GM12878 (cell line): ENCODE data around the gene STPG3. TPM values are rescaled to one million over a fixed set of nuclear protein-coding genes. Genes with fewer than 3 reads are reported as not detected.

ENCODE experiments used
- ATAC-seq: fragments of 200-7000 bp; cut with Tn5 transposase; 3 replicates; pipeline ENCODE4 v1.9.1; 2020; ENCODE audit warnings: mild to moderate bottlenecking, moderate library complexity
- BruUV-seq: library from RNA; stranded (reverse); fragments of 400-500 nt; replicated peaks from 2 replicates; lab custom pipeline; 2021; lab: Mats Ljungman, UMichigan
- CTCF ChIA-PET: fragments of 300-600 bp; sonication (Branson Sonifier 250); formaldehyde crosslinking; extraction: SDS; loops from one replicate; lab custom pipeline; 2021; ENCODE audit warnings: inconsistent platforms; lab: Yijun Ruan, JAX
- POLR2A ChIA-PET: fragments of 350-600 bp; formaldehyde crosslinking; extraction: SDS; loops from one replicate; lab custom pipeline; 2021; ENCODE audit warnings: inconsistent platforms; lab: Charles Lee
- RAD21 ChIA-PET: fragments of 300-600 bp; sonication (Branson Sonifier 250); formaldehyde crosslinking; loops from one replicate; lab custom pipeline; 2023; ENCODE audit warnings: antibody characterized with exemption; ENCODE audit not compliant: unreplicated experiment; lab: Charles Lee
- SMC1A ChIA-PET: fragments of 300-600 bp; sonication (Branson Sonifier 250); formaldehyde crosslinking; loops from one replicate; lab custom pipeline; 2023; ENCODE audit not compliant: unreplicated experiment, uncharacterized antibody; lab: Charles Lee
- DNase-seq: peaks from one replicate; pipeline ENCODE4 v3.0.0-alpha.2; 2011; ENCODE audit warnings: low read depth, low spot score
- FAIRE-seq: peaks from 3 replicates; lab custom pipeline; 2011; peaks lifted over from hg19 to GRCh38; lab: Jason Lieb, UNC
- H2AFZ ChIP-seq: 2 replicates; pipeline ENCODE4 v1.6.0; 2011; ENCODE audit warnings: low read depth, low read length, control low read depth; ENCODE audit not compliant: control insufficient read depth
- H3K27ac ChIP-seq: 2 replicates; pipeline ENCODE4 v1.5.1; 2011; ENCODE audit warnings: control low read depth; ENCODE audit not compliant: control insufficient read depth, insufficient read depth
- H3K27me3 ChIP-seq, 2 experiments: replicated peaks in 1 of 2; 2 replicates each; pipeline versions ENCODE4 v1.6.0 to v1.6.1; 2011; ENCODE audit warnings: low read length in 1 of 2; ENCODE audit not compliant: control insufficient read depth in 2 of 2, insufficient read depth in 2 of 2
- H3K36me3 ChIP-seq, 2 experiments: 2 replicates each; pipeline ENCODE4 v1.5.1; 2011; ENCODE audit warnings: low read length in 1 of 2; ENCODE audit not compliant: control insufficient read depth in 2 of 2, insufficient read depth in 2 of 2
- H3K4me1 ChIP-seq: 2 replicates; pipeline ENCODE4 v1.6.1; 2011; ENCODE audit warnings: mild to moderate bottlenecking, low read length, moderate library complexity, mixed read lengths; ENCODE audit not compliant: control insufficient read depth, insufficient read depth
- H3K4me2 ChIP-seq: 2 replicates; pipeline ENCODE4 v1.6.0; 2011; ENCODE audit warnings: control low read depth; ENCODE audit not compliant: control insufficient read depth, insufficient read depth
- H3K4me3 ChIP-seq: fragments of 200-600 bp; sonication (generic); 2 replicates; pipeline ENCODE4 v1.5.1; 2016
- H3K79me2 ChIP-seq: 2 replicates; pipeline ENCODE4 v1.6.0; 2011; ENCODE audit warnings: low read length; ENCODE audit not compliant: control insufficient read depth, insufficient read depth
- H3K9ac ChIP-seq: 2 replicates; pipeline ENCODE4 v1.8.0; 2011; ENCODE audit warnings: low read length, control low read depth, mixed read lengths; ENCODE audit not compliant: control insufficient read depth, insufficient read depth
- H3K9me3 ChIP-seq: replicated peaks from 3 replicates; pipeline ENCODE4 v1.5.1; 2011; ENCODE audit warnings: mild to moderate bottlenecking, low read length; ENCODE audit not compliant: control insufficient read depth, insufficient read depth
- H4K20me1 ChIP-seq: 2 replicates; pipeline ENCODE4 v1.6.0; 2011; ENCODE audit not compliant: control insufficient read depth, insufficient read depth
- ATF7 ChIP-seq: fragments of 450-650 bp; IDR thresholded peaks from 2 replicates; pipeline ENCODE4 v1.6.1; 2016; ENCODE audit warnings: low read depth, mild to moderate bottlenecking
- BACH1 ChIP-seq: fragments of 450-650 bp; IDR thresholded peaks from 2 replicates; pipeline ENCODE4 v1.6.1; 2017; ENCODE audit warnings: mild to moderate bottlenecking, borderline replicate concordance
- HDAC6 ChIP-seq: fragments of 200-600 bp; sonication (generic); IDR thresholded peaks from one replicate; pipeline ENCODE4 v1.8.0; 2017; ENCODE audit warnings: antibody characterized with exemption; ENCODE audit not compliant: unreplicated experiment
- KLF5 ChIP-seq: fragments of 450-650 bp; IDR thresholded peaks from 2 replicates; pipeline ENCODE4 v1.6.1; 2014; ENCODE audit warnings: mild to moderate bottlenecking; ENCODE audit not compliant: partially characterized antibody
- MTA3 ChIP-seq: IDR thresholded peaks from 2 replicates; pipeline ENCODE4 v1.6.1; 2012; ENCODE audit warnings: low read length, inconsistent platforms, borderline replicate concordance
- PAX5 ChIP-seq: IDR thresholded peaks from 2 replicates; pipeline ENCODE4 v1.6.1; 2011; ENCODE audit warnings: low read depth, low read length, borderline replicate concordance
- PML ChIP-seq: IDR thresholded peaks from 2 replicates; pipeline ENCODE4 v1.6.1; 2012; ENCODE audit warnings: low read length, inconsistent platforms
- RAD51 ChIP-seq: fragments of 450-650 bp; IDR thresholded peaks from 2 replicates; pipeline ENCODE4 v1.6.1; 2016; ENCODE audit warnings: moderate library complexity, mild to moderate bottlenecking, inconsistent platforms
- RCOR1 ChIP-seq: conservative IDR thresholded peaks from 2 replicates; pipeline ENCODE4 v1.6.1; 2012; ENCODE audit warnings: low read depth, low read length, improper control_type of control experiment
- RUNX3 ChIP-seq: IDR thresholded peaks from 2 replicates; pipeline ENCODE4 v1.6.1; 2012; ENCODE audit warnings: low read length, inconsistent platforms
- SIN3A ChIP-seq: IDR thresholded peaks from 2 replicates; pipeline ENCODE4 v1.6.1; 2012; ENCODE audit warnings: low read depth, low read length, improper control_type of control experiment
- SMAD5 ChIP-seq: IDR thresholded peaks from 2 replicates; pipeline ENCODE4 v1.6.1; 2016; ENCODE audit warnings: antibody characterized with exemption, low read depth
- TBL1XR1 ChIP-seq: IDR thresholded peaks from 2 replicates; pipeline ENCODE4 v1.6.1; 2012; ENCODE audit warnings: low read depth, low read length, improper control_type of control experiment
- ZSCAN29 ChIP-seq: fragments of 450-650 bp; IDR thresholded peaks from 2 replicates; pipeline ENCODE4 v1.6.1; 2017; ENCODE audit warnings: mild to moderate bottlenecking, moderate library complexity
- WGBS: methylation state at CpG from one replicate; pipeline ENCODE4 v1.1.6; 2016; ENCODE audit warnings: low lambda C conversion rate; ENCODE audit not compliant: insufficient replicate concordance, insufficient coverage; ENCODE audit errors: missing lambda C conversion rate; 5-methylcytosine and 5-hydroxymethylcytosine counted together
- in situ Hi-C: fragments of 300-500 bp; cut with MboI; formaldehyde crosslinking; loops from 9 replicates; pipeline ENCODE4 v1.14.3; 2018; ENCODE audit warnings: mixed read lengths
- intact Hi-C: fragments of 100-400 bp; cut with micrococcal nuclease; formaldehyde crosslinking; loops from one replicate; pipeline ENCODE4 v1.14.2; 2022; ENCODE audit not compliant: unreplicated experiment
- polyA plus RNA-seq, 11 experiments: library from polyadenylated mRNA; depleted of rRNA in 4 of 11; unstranded in 6 of 11; stranded (reverse) in 5 of 11; fragments of >200 nt; fragmentation: Nextera tagmentation in 4 of 11; fragmentation: Illumina TruSeq in 1 of 11; extraction: Ambion mirVana in 4 of 11; extraction: Trizol in 1 of 11; gene quantifications; 1 replicate in 1 of 11; 2 replicates in 10 of 11; pipeline versions ENCODE4 v1.2.1 to v1.2.3, GENCODE V29; 2011 to 2016; ENCODE audit warnings: inconsistent platforms in 2 of 11, missing spikeins in 2 of 11, low read depth in 1 of 11
- total RNA-seq, 4 experiments: library from RNA; depleted of rRNA in 3 of 4; stranded (reverse); fragments of >200 nt in 3 of 4; fragmentation: Illumina TruSeq in 1 of 4; extraction: Trizol in 1 of 4; gene quantifications; 2 replicates each; pipeline versions ENCODE4 v1.2.1 to v1.2.3, GENCODE V29; 2013 to 2021
- TF ChIP-seq, protein P1 (sequence below): fragments of 450-650 bp; IDR thresholded peaks from 2 replicates; pipeline ENCODE4 v1.6.1; 2016; ENCODE audit warnings: mild to moderate bottlenecking
- TF ChIP-seq, protein P2 (sequence below): fragments of 450-650 bp; IDR thresholded peaks from 2 replicates; pipeline ENCODE4 v1.6.1; 2014; ENCODE audit warnings: mild to moderate bottlenecking

Gene STPG3
- total and polyA plus RNA-seq, 10 of the 15 experiments (the other 5 are each of a cell fraction or from before 2014, with no cell fraction given): not detected

- intact Hi-C loops: no loop called here
These were observed 19.0 kb upstream of the STPG3 start for GRCh38 chr9:137232101-137232500.

GRCh38 chr9:137232510-137232909, 18.6 kb upstream of the STPG3 start:
- DNase-seq (no peak), ATAC-seq (no peak), FAIRE-seq (no peak)
- peaks cover 15% of the 10 kb centered on the region for H3K4me1 ChIP-seq
- H3K4me3 ChIP-seq: no peak overlapping the region
- SMC1A ChIA-PET: no interaction called here
- H3K9me3 ChIP-seq: no peaks in the 10 kb centered on the region
- H3K27ac ChIP-seq: no peak overlapping the region
- H4K20me1 ChIP-seq: no peaks in the 10 kb centered on the region
- no peak overlapping the region for H3K9ac ChIP-seq
- in situ Hi-C loops (no loop called here), intact Hi-C loops (no loop called here)
- no peaks in the 10 kb centered on the region for H3K36me3 ChIP-seq
- RAD21 ChIA-PET: no interaction called here
- H3K27me3 ChIP-seq: no peaks in the 10 kb centered on the region
- no peak for TF ChIP-seq RCOR1
- TF ChIP-seq ZSCAN29: no peak
- TF ChIP-seq, protein P1, sequence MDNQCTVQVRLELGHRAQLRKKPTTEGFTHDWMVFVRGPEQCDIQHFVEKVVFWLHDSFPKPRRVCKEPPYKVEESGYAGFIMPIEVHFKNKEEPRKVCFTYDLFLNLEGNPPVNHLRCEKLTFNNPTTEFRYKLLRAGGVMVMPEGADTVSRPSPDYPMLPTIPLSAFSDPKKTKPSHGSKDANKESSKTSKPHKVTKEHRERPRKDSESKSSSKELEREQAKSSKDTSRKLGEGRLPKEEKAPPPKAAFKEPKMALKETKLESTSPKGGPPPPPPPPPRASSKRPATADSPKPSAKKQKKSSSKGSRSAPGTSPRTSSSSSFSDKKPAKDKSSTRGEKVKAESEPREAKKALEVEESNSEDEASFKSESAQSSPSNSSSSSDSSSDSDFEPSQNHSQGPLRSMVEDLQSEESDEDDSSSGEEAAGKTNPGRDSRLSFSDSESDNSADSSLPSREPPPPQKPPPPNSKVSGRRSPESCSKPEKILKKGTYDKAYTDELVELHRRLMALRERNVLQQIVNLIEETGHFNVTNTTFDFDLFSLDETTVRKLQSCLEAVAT: no peak
- no peak for TF ChIP-seq PAX5
- TF ChIP-seq ATF7: no peak
- no peak for TF ChIP-seq TBL1XR1
- no peak for TF ChIP-seq SIN3A
- no peak for TF ChIP-seq BACH1
- no peak for TF ChIP-seq HDAC6
- TF ChIP-seq KLF5: no peak
- no peak for TF ChIP-seq RAD51
- no peak for TF ChIP-seq MTA3
- no peaks in the 10 kb centered on the region for H3K79me2 ChIP-seq
- no TSS peak for BruUV-seq
- POLR2A ChIA-PET: no interaction called here
- CTCF ChIA-PET: no interaction called here
- H3K4me2 ChIP-seq: no peak overlapping the region
- H2AFZ ChIP-seq: no peak overlapping the region
- 59% methylated on average over 24 of the region's 24 CpGs for WGBS

More at GRCh38 chr9:137232101-137232500, 19.0 kb upstream of the STPG3 start:
- no peak overlapping the region for H3K9ac ChIP-seq
- H3K79me2 ChIP-seq: no peaks in the 10 kb centered on the region
- no peaks in the 10 kb centered on the region for H3K36me3 ChIP-seq
- H3K4me3 ChIP-seq: no peak overlapping the region
- no peaks in the 10 kb centered on the region for H4K20me1 ChIP-seq
- peaks cover 11% of the 10 kb centered on the region for H3K4me1 ChIP-seq
- 26% methylated on average over 10 of the region's 10 CpGs for WGBS
- DNase-seq: no peak
- FAIRE-seq: no peak
- RAD21 ChIA-PET: no interaction called here
- no peak overlapping the region for H3K27ac ChIP-seq
- H3K9me3 ChIP-seq: no peaks in the 10 kb centered on the region
- no peak for ATAC-seq
- SMC1A ChIA-PET: no interaction called here
- CTCF ChIA-PET: no interaction called here
- TF ChIP-seq TBL1XR1 (no peak), SMAD5 (no peak), PML (no peak), RUNX3 (no peak)
- TF ChIP-seq, protein P2, sequence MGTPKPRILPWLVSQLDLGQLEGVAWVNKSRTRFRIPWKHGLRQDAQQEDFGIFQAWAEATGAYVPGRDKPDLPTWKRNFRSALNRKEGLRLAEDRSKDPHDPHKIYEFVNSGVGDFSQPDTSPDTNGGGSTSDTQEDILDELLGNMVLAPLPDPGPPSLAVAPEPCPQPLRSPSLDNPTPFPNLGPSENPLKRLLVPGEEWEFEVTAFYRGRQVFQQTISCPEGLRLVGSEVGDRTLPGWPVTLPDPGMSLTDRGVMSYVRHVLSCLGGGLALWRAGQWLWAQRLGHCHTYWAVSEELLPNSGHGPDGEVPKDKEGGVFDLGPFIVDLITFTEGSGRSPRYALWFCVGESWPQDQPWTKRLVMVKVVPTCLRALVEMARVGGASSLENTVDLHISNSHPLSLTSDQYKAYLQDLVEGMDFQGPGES: no peak
- TF ChIP-seq, all 136 proteins: peak for 0
- no peak overlapping the region for H3K4me2 ChIP-seq
- in situ Hi-C loops: no loop called here
- BruUV-seq: no TSS peak
- no peaks in the 10 kb centered on the region for H3K27me3 ChIP-seq
- no peak overlapping the region for H2AFZ ChIP-seq
- POLR2A ChIA-PET: no interaction called here
